Activated naive CD4-positive, alpha-beta T cell treated with anti-CD3 and anti-CD28 coated beads, Interleukin-2, amount 50 U/mL, for 24 hours (primary cell): ENCODE results near the gene CCDC27.
"Not testable (repeated sequence)": the region's sequence is repeated elsewhere in the genome, so short reads cannot be mapped to it uniquely, and the experiment has no call there.

Experiments
- H3K27ac Mint-ChIP-seq: one replicate; pipeline ENCODE4 v1.8.0; 2021; ENCODE audit warnings: mild to moderate bottlenecking, mixed read lengths
- H3K27me3 Mint-ChIP-seq: one replicate; pipeline ENCODE4 v1.8.0; 2021; ENCODE audit warnings: mixed read lengths
- H3K36me3 Mint-ChIP-seq: one replicate; pipeline ENCODE4 v1.8.0; 2021; ENCODE audit warnings: mixed read lengths
- H3K4me1 Mint-ChIP-seq: one replicate; pipeline ENCODE4 v1.8.0; 2021; ENCODE audit warnings: mixed read lengths
- H3K4me3 Mint-ChIP-seq: one replicate; pipeline ENCODE4 v1.8.0; 2021; ENCODE audit warnings: mild to moderate bottlenecking, mixed read lengths
- H3K9me3 Mint-ChIP-seq: one replicate; pipeline ENCODE4 v1.8.0; 2021; ENCODE audit warnings: mixed read lengths

The CCDC27 gene

DNA sequence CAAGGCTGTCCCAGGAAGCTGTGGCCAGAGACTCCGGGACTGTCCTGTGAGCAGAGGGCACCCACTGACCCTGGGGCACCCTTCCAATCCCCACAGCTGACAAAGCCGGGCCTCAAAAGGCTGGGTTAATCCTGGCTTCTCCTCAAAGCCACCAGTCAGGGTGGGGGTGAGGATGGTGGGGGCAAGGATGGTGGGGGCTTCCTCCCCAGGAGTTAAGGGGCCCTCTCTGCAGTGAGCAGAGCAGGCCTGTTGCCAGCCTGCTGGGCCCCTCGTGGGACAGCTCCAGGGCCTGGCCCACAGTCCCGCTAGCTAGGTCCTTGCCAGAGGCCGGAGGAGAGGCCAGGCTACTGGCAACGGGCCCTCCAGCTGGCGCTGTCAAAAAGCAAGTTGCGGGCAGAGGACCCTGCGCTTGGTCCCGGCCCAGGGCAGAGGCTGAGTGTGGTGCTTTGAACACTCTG lies 37.9 kb upstream of the CCDC27 start:
- Mint-ChIP-seq H3K4me1 (no peaks in the 10 kb centered on the region), H3K27me3 (peaks cover 3% of the 10 kb centered on the region), H3K27ac (no peak overlapping the region), H3K4me3 (no peak overlapping the region), H3K9me3 (no peaks in the 10 kb centered on the region), H3K36me3 (no peaks in the 10 kb centered on the region)

DNA sequence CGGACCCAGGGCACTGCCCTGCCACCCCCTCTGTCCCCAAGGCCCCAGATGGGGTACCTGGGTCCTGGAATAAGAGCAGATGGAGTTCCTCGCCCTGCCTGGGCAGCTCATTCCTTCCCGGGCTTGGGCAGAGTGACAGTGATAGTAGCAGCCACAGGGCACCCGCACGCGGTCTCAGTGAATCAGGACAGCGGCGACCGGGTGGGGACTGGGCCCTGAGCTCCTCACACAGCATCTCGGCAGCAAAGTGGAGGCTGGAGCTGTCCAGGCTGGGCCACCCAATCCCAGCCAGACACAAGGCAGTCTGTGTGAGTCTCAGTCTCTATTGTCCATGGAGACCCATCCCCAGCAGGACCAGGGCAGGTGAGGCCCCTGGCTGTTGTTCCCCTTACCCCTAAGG lies 37.4 kb upstream of the CCDC27 start:
- Mint-ChIP-seq H3K4me3 (no peak overlapping the region), H3K4me1 (peaks cover 4% of the 10 kb centered on the region), H3K9me3 (no peaks in the 10 kb centered on the region), H3K36me3 (no peaks in the 10 kb centered on the region), H3K27ac (no peak overlapping the region), H3K27me3 (peaks cover 2% of the 10 kb centered on the region)

- no peaks in the 10 kb centered on the region for H3K36me3 Mint-ChIP-seq
- no peak overlapping the region for H3K27ac Mint-ChIP-seq
- H3K4me3 Mint-ChIP-seq = no peak overlapping the region
- H3K27me3 Mint-ChIP-seq = no peaks in the 10 kb centered on the region
- H3K4me1 Mint-ChIP-seq = peaks cover 8% of the 10 kb centered on the region
- H3K9me3 Mint-ChIP-seq = no peaks in the 10 kb centered on the region
Observed at GRCh38 chr1:3716351-3716750, 35.9 kb upstream of the CCDC27 start.

DNA sequence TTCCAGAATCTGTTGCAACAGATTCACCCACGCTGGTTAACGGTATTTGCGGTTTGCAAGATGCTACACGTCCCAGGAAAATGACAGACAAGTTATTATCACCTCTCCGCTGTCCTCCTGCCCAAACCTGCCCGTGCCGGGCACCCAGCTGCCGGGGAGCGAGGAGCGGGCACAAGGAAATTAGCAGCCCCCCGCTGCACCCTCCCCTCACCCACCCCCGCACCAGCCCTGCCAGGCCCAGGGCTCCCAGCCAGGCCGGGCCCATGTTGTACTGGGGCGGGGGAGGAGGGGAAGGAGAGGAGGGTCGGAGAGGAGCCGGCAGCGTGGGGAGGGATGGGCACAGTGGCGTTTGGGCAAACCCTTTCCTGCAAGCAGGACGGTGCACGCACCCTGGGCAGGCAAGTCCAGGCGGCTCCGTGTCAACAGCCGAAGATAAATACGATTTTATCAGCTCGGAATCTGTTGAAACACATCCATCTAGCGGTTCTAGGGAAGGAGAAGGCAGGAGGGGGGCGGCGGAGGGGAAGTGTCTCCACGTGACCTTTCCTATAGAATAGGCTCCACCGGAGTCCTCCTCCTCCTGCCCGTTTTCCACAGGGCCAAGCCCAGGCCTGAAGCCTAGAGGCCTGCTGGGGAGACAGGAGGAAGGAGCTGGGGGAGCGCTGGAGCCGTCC lies 35.1 kb upstream of the CCDC27 start:
- Mint-ChIP-seq H3K9me3 (no peaks in the 10 kb centered on the region), H3K27me3 (no peaks in the 10 kb centered on the region), H3K4me1 (peaks cover 8% of the 10 kb centered on the region), H3K27ac (no peak overlapping the region), H3K4me3 (no peak overlapping the region), H3K36me3 (no peaks in the 10 kb centered on the region)

DNA sequence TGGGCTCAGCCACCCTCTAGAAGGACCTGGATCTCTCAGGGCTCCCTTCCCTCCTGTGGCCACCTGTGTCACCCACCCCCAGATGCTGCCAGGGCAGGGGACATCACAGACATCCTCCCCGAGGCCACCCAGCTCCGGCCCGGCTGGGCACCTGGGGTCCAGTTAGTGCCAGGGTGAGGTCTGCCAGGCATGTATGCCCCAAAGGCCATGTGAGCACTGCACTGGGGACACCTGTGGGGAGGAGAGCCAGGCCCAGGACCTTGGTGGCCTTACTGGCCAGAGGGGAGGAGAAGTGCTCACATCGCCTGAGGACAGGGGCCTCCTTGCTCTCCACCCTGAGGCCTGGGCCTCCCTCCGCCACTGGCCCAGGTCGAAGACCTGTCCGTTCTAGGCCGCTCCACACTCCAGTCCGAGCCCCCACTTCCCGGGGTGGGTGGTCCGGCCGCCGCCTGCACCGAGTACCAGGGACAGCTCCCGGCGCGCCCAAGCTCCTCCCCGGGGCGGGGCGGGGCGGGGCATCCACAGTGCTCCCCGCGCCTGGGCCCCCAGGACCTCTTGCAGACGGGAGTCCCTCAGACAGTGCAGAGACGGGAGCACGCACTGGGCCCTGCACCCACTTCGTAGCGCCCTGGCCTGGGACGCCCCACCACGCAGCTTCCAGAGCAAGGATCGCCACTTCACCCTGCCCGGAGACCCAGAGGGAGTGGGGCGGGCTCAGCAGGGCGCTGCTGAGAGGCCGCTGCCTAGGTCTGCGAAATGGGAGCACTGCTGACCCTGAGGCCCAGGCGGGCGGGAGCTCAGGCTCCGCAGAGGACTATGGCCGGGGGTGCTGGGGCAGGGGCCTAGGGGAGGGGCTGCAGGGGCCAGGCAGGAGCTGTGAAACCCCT lies 34.3 kb upstream of the CCDC27 start:
- Mint-ChIP-seq H3K9me3 (no peaks in the 10 kb centered on the region), H3K36me3 (no peaks in the 10 kb centered on the region), H3K4me1 (peaks cover 8% of the 10 kb centered on the region)

GRCh38 chr1:3718764-3719163 lies 33.5 kb upstream of the CCDC27 start:
- H3K4me1 Mint-ChIP-seq = peaks cover 8% of the 10 kb centered on the region

More for the DNA sequence above, 34.3 kb upstream of the CCDC27 start:
- no peak overlapping the region for H3K27ac Mint-ChIP-seq
- H3K4me3 Mint-ChIP-seq = no peak overlapping the region
- H3K27me3 Mint-ChIP-seq = no peaks in the 10 kb centered on the region

DNA sequence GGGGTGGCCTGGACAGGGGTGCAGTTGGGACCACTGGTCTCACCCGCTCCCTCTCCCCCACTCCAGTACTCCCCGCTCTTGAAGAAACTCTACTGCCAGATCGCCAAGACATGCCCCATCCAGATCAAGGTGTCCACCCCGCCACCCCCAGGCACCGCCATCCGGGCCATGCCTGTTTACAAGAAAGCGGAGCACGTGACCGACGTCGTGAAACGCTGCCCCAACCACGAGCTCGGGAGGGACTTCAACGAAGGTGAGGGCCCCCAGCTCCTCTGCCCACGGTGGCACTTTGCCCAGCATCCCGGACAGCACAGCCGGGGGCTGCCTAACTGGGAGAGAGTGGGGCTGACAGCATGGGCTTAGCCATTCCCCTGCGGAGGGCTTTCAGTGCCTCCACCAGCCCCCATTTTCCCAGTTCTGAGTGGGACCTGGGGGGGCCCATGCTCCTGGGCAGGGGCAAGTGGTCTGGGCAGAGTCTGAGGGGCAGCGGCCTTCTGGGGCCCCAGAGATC lies 30.2 kb upstream of the CCDC27 start:
- Mint-ChIP-seq H3K9me3 (no peaks in the 10 kb centered on the region), H3K27ac (no peak overlapping the region), H3K27me3 (no peaks in the 10 kb centered on the region), H3K4me3 (no peak overlapping the region), H3K36me3 (no peaks in the 10 kb centered on the region), H3K4me1 (peaks cover 8% of the 10 kb centered on the region)

More at GRCh38 chr1:3718764-3719163, 33.5 kb upstream of the CCDC27 start:
- Mint-ChIP-seq H3K27me3 (no peaks in the 10 kb centered on the region), H3K27ac (no peak overlapping the region), H3K9me3 (no peaks in the 10 kb centered on the region), H3K36me3 (no peaks in the 10 kb centered on the region), H3K4me3 (no peak overlapping the region)

GRCh38 chr1:3722846-3723245 lies 29.4 kb upstream of the CCDC27 start:
- Mint-ChIP-seq H3K4me3 (no peak overlapping the region), H3K4me1 (peaks cover 8% of the 10 kb centered on the region), H3K36me3 (no peaks in the 10 kb centered on the region), H3K9me3 (no peaks in the 10 kb centered on the region), H3K27ac (no peak overlapping the region), H3K27me3 (no peaks in the 10 kb centered on the region)

DNA sequence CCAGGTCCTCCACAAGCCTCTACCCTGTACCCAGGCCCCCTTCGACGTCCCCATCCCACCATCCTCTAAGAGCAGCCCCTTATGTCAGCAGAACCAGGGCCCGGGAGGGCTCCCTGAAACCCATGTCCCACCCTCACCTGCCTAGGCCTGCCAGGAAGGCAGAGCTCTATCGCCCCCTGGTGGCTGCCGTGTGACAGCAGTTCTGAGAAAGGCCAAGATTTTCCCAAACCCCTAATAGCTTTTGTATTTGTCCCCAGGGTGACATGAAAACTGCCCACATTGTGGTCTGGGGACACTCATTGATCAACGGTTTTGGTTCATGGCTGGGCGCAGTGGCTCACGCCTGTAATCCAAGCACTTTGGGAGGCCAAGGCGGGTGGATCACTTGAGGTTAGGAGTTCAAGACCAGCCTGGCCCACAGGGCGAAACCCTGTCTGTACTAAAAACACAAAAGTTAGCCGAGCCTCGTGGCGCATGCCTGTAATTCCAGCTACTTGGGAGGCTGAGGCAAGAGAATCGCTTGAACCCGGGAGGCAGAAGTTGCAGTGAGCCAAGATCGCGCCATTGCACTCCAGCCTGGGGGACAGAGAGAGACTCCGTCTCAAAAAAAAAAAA lies 27.7 kb upstream of the CCDC27 start:
- not testable (repeated sequence) for H3K27ac Mint-ChIP-seq, H3K4me1 Mint-ChIP-seq, H3K36me3 Mint-ChIP-seq, H3K9me3 Mint-ChIP-seq, H3K27me3 Mint-ChIP-seq, H3K4me3 Mint-ChIP-seq

- Mint-ChIP-seq H3K27me3 (peaks cover 1% of the 10 kb centered on the region), H3K9me3 (no peaks in the 10 kb centered on the region), H3K4me3 (no peak overlapping the region), H3K27ac (no peak overlapping the region), H3K4me1 (peaks cover 4% of the 10 kb centered on the region), H3K36me3 (no peaks in the 10 kb centered on the region)
Observed at GRCh38 chr1:3725366-3725765, 26.9 kb upstream of the CCDC27 start.

DNA sequence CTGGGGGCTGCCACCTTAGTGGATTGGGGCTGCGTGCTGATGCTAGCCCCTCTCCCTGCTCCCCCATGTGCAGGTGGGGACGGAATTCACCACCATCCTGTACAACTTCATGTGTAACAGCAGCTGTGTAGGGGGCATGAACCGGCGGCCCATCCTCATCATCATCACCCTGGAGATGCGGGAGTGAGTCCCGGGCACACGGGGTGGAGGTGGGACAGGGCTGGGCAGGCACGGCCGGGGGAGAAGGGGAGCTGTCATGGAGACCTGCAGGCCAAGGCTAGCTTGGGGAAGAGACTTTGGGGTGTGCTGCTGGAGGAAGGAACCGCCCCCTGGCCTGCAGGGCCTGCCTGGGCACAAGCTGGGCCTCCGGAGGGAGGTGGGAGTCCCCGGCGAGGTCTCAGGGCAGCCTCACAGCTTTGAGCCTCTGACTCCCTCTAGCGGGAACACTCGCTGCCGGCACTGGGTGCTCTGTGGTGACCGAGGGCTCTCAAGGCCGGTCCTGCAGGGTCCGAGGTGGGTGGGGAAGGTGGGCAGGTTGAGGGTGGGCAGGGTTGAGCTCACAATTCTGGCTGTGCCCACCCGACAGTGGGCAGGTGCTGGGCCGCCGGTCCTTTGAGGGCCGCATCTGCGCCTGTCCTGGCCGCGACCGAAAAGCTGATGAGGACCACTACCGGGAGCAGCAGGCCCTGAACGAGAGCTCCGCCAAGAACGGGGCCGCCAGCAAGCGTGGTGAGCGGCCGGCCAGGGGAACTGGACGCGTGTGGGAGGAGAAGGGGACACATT lies 25.0 kb upstream of the CCDC27 start:
- Mint-ChIP-seq H3K9me3 (no peaks in the 10 kb centered on the region), H3K36me3 (no peaks in the 10 kb centered on the region), H3K4me1 (no peaks in the 10 kb centered on the region), H3K4me3 (no peak overlapping the region), H3K27me3 (peaks cover 1% of the 10 kb centered on the region), H3K27ac (no peak overlapping the region)

DNA sequence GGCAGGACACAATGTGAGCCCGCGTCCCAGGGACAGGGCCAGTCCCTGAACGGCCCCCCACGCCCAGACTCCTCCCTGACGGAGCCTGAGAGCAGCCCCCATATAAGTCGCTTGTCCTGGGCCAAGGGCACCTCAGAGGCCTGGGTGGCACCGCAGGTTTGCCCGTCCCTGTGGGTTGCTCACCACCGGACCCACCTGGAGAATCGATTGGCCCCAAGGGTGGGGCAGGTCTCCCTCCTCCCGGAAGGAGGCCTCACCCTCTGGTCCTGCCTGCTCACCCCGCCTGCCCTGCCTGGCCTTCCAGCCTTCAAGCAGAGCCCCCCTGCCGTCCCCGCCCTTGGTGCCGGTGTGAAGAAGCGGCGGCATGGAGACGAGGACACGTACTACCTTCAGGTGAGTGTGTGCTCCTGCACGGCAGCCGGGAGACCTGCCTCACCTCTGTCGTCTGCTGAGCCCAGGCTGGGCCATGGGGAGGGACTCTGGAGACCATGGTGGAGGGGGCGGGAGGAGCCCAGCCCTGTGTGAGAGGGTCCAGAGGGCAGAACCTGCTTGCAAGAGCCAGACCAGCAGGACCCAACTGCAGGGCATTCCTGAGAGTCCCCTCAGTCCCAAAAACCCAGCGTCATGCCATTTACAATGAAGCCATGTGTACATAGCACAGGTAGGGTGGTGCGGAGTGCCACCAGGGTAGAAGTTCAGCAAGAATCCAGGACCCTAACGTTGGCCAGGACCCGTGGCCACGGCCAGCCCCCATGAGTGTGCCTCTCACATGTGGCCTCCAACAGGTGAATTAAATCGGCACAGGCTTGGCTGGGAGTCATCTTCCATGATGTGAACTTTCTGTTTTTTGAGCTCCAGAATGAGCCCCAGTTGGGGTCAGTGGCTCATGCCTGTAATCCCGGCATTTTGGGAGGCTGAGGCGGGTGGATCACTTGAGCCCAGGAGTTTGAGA lies 24.1 kb upstream of the CCDC27 start:
- H3K27ac Mint-ChIP-seq = no peak overlapping the region
- no peaks in the 10 kb centered on the region for H3K36me3 Mint-ChIP-seq
- H3K9me3 Mint-ChIP-seq = no peaks in the 10 kb centered on the region
- peaks cover 1% of the 10 kb centered on the region for H3K27me3 Mint-ChIP-seq
- H3K4me3 Mint-ChIP-seq = no peak overlapping the region
- H3K4me1 Mint-ChIP-seq = no peaks in the 10 kb centered on the region

- H3K9me3 Mint-ChIP-seq = no peaks in the 10 kb centered on the region
- H3K27ac Mint-ChIP-seq = no peak overlapping the region
- H3K36me3 Mint-ChIP-seq = no peaks in the 10 kb centered on the region
- peaks cover 1% of the 10 kb centered on the region for H3K27me3 Mint-ChIP-seq
- no peaks in the 10 kb centered on the region for H3K4me1 Mint-ChIP-seq
- no peak overlapping the region for H3K4me3 Mint-ChIP-seq
Observed at GRCh38 chr1:3729594-3730542, 22.4 kb upstream of the CCDC27 start.
